Panc1 (cell line): ENCODE measurements around the gene PDE6B. TPM values are rescaled to one million over a fixed set of nuclear protein-coding genes. Genes with fewer than 3 reads are reported as not detected.

Experiments
- ATAC-seq: fragments of 200-7000 bp; cut with Tn5 transposase; 2 replicates; pipeline ENCODE4 v1.9.1; 2020; ENCODE audit warnings: mild to moderate bottlenecking, moderate library complexity
- BruUV-seq: library from RNA; stranded (reverse); fragments of 400-500 nt; replicated peaks from 2 replicates; lab custom pipeline; 2021; lab: Mats Ljungman, UMichigan
- CTCF ChIA-PET: fragments of 300-600 bp; sonication (Branson Sonifier 250); formaldehyde crosslinking; loops from one replicate; lab custom pipeline; 2022; ENCODE audit warnings: antibody characterized with exemption; lab: Charles Lee
- POLR2A ChIA-PET: fragments of 300-600 bp; sonication (Branson Sonifier 250); formaldehyde crosslinking; loops from one replicate; lab custom pipeline; 2022; ENCODE audit warnings: antibody characterized with exemption; lab: Charles Lee
- DNase-seq: peaks from one replicate; pipeline ENCODE4 v3.0.0-alpha.2; 2010; ENCODE audit warnings: low read depth, low spot score
- H3K27ac ChIP-seq: 2 replicates; pipeline ENCODE4 v1.5.1; 2011; ENCODE audit warnings: mild to moderate bottlenecking, low read length, inconsistent platforms
- H3K27me3 ChIP-seq: fragments of 200-500 bp; sonication (Bioruptor generic); 2 replicates; pipeline ENCODE4 v1.6.0; 2014; ENCODE audit warnings: low read length, inconsistent platforms; ENCODE audit not compliant: control insufficient read depth, insufficient read depth
- H3K36me3 ChIP-seq: fragments of 200-500 bp; sonication (Bioruptor generic); 2 replicates; pipeline ENCODE4 v1.5.1; 2014; ENCODE audit warnings: inconsistent platforms, mild to moderate bottlenecking, low read length, moderate library complexity; ENCODE audit not compliant: control insufficient read depth, insufficient read depth
- H3K4me1 ChIP-seq: 2 replicates; pipeline ENCODE4 v1.5.1; 2011; ENCODE audit warnings: inconsistent platforms, mild to moderate bottlenecking, low read length, moderate library complexity; ENCODE audit not compliant: control insufficient read depth, insufficient read depth
- H3K4me3 ChIP-seq, 2 experiments: 2 replicates each; pipeline ENCODE4 v1.5.1; 2011 to 2012; ENCODE audit warnings: low read depth in 2 of 2, low read length in 2 of 2, mild to moderate bottlenecking in 2 of 2, inconsistent platforms in 1 of 2, moderate library complexity in 1 of 2
- H3K9me3 ChIP-seq: fragments of 200-500 bp; sonication (Bioruptor generic); 2 replicates; pipeline ENCODE4 v1.5.1; 2014; ENCODE audit warnings: low read depth, mild to moderate bottlenecking, inconsistent platforms, low read length, moderate library complexity; ENCODE audit not compliant: control insufficient read depth, insufficient read depth
- POLR2AphosphoS5 ChIP-seq: IDR thresholded peaks from 2 replicates; pipeline ENCODE4 v1.6.1; 2012; ENCODE audit warnings: mild to moderate bottlenecking, low read depth, low read length, moderate library complexity
- SIN3A ChIP-seq: IDR thresholded peaks from 2 replicates; pipeline ENCODE4 v1.6.1; 2012; ENCODE audit warnings: low read depth, mild to moderate bottlenecking, low read length, moderate library complexity, borderline replicate concordance; ENCODE audit not compliant: insufficient read depth
- TCF7L2 ChIP-seq: IDR thresholded peaks from 2 replicates; pipeline ENCODE4 v1.6.1; 2011; ENCODE audit warnings: mild to moderate bottlenecking, low read depth, low read length, inconsistent platforms
- in situ Hi-C: cut with HindIII; loops from 2 replicates; pipeline ENCODE4 v1.10.0; 2016; ENCODE audit warnings: low sequenced_read_pairs, low pct_unique_long_range_greater_than_20kb
- intact Hi-C: fragments of 100-400 bp; cut with micrococcal nuclease; formaldehyde crosslinking; loops from one replicate; pipeline ENCODE4 v1.10.0; 2022; ENCODE audit not compliant: unreplicated experiment
- total RNA-seq: library from RNA; stranded (reverse); gene quantifications from one replicate; pipeline ENCODE4 v1.2.1, GENCODE V29; 2021; ENCODE audit not compliant: unreplicated experiment
- TF ChIP-seq, protein P1 (sequence below), 2 experiments: IDR thresholded peaks; 2 replicates each; pipeline ENCODE4 v1.6.1; 2011 to 2012; ENCODE audit warnings: low read depth in 2 of 2, control low read depth in 1 of 2, low read length in 1 of 2, mild to moderate bottlenecking in 1 of 2, moderate library complexity in 1 of 2; ENCODE audit not compliant: insufficient read depth in 1 of 2
- TF ChIP-seq, protein P2 (sequence below): fragments of 450-650 bp; IDR thresholded peaks from 2 replicates; pipeline ENCODE4 v1.5.1; 2017; ENCODE audit warnings: mild to moderate bottlenecking

Gene PDE6B
- total RNA-seq, 1 experiment from 2014 or later, result 6.5 TPM

- POLR2A ChIA-PET, result interaction anchor here (0.6 kb wide), 1 partner anchor 46 kb away, joined by 3 read pairs; no protein-coding TSS in a partner anchor
- Histone ChIP-seq H3K4me3 (no peak overlapping the region), H3K36me3 (no peaks in the 10 kb centered on the region), H3K4me1 (no peaks in the 10 kb centered on the region), H3K27ac (no peak overlapping the region), H3K9me3 (no peaks in the 10 kb centered on the region), H3K27me3 (no peaks in the 10 kb centered on the region; the same call in 1 of the 2 replicates)
- TF ChIP-seq SIN3A (no peak), TCF7L2 (no peak), POLR2AphosphoS5 (no peak)
- TF ChIP-seq, protein P1, sequence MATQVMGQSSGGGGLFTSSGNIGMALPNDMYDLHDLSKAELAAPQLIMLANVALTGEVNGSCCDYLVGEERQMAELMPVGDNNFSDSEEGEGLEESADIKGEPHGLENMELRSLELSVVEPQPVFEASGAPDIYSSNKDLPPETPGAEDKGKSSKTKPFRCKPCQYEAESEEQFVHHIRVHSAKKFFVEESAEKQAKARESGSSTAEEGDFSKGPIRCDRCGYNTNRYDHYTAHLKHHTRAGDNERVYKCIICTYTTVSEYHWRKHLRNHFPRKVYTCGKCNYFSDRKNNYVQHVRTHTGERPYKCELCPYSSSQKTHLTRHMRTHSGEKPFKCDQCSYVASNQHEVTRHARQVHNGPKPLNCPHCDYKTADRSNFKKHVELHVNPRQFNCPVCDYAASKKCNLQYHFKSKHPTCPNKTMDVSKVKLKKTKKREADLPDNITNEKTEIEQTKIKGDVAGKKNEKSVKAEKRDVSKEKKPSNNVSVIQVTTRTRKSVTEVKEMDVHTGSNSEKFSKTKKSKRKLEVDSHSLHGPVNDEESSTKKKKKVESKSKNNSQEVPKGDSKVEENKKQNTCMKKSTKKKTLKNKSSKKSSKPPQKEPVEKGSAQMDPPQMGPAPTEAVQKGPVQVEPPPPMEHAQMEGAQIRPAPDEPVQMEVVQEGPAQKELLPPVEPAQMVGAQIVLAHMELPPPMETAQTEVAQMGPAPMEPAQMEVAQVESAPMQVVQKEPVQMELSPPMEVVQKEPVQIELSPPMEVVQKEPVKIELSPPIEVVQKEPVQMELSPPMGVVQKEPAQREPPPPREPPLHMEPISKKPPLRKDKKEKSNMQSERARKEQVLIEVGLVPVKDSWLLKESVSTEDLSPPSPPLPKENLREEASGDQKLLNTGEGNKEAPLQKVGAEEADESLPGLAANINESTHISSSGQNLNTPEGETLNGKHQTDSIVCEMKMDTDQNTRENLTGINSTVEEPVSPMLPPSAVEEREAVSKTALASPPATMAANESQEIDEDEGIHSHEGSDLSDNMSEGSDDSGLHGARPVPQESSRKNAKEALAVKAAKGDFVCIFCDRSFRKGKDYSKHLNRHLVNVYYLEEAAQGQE (IDR thresholded peaks at IDR 0.05; ENCODE audit: insufficient read depth in 1 of 2, low read depth in 2 of 2, low read length in 1 of 2), result no peak
- TF ChIP-seq, protein P2, sequence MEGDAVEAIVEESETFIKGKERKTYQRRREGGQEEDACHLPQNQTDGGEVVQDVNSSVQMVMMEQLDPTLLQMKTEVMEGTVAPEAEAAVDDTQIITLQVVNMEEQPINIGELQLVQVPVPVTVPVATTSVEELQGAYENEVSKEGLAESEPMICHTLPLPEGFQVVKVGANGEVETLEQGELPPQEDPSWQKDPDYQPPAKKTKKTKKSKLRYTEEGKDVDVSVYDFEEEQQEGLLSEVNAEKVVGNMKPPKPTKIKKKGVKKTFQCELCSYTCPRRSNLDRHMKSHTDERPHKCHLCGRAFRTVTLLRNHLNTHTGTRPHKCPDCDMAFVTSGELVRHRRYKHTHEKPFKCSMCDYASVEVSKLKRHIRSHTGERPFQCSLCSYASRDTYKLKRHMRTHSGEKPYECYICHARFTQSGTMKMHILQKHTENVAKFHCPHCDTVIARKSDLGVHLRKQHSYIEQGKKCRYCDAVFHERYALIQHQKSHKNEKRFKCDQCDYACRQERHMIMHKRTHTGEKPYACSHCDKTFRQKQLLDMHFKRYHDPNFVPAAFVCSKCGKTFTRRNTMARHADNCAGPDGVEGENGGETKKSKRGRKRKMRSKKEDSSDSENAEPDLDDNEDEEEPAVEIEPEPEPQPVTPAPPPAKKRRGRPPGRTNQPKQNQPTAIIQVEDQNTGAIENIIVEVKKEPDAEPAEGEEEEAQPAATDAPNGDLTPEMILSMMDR, result no peak
- DNase-seq (no peak), ATAC-seq (no peak)
- no TSS peak for BruUV-seq
- in situ Hi-C loops, result no loop called here
- CTCF ChIA-PET, result no interaction called here
- intact Hi-C loops, result no loop called here
These were observed 2.1 kb upstream of the PDE6B start for GRCh38 chr4:622996-623913.

- CTCF ChIA-PET, result interaction anchor here (0.6 kb wide), 1 partner anchor 13 kb away, joined by 3 read pairs; no protein-coding TSS in a partner anchor
- Histone ChIP-seq H3K36me3 (no peaks in the 10 kb centered on the region), H3K27me3 (no peaks in the 10 kb centered on the region; the same call in 1 of the 2 replicates)
These were observed 1.3 kb upstream of the PDE6B start for GRCh38 chr4:623914-624566.

More at GRCh38 chr4:623914-624566, 1.3 kb upstream of the PDE6B start:
- intact Hi-C loops, result no loop called here
- DNase-seq (no peak), ATAC-seq (no peak)
- H3K4me1 ChIP-seq, result no peaks in the 10 kb centered on the region
- no peak overlapping the region for H3K4me3 ChIP-seq
- no peaks in the 10 kb centered on the region for H3K9me3 ChIP-seq
- POLR2A ChIA-PET, result no interaction called here
- in situ Hi-C loops, result no loop called here
- no TSS peak for BruUV-seq
- no peak overlapping the region for H3K27ac ChIP-seq
- TF ChIP-seq TCF7L2 (no peak), POLR2AphosphoS5 (no peak), SIN3A (no peak)
- TF ChIP-seq, protein P1 (IDR thresholded peaks at IDR 0.05; ENCODE audit: insufficient read depth in 1 of 2, low read depth in 2 of 2, low read length in 1 of 2), result no peak
- TF ChIP-seq, protein P2, result no peak
